Measurements from ENCODE around the gene SSH3.

DNA sequence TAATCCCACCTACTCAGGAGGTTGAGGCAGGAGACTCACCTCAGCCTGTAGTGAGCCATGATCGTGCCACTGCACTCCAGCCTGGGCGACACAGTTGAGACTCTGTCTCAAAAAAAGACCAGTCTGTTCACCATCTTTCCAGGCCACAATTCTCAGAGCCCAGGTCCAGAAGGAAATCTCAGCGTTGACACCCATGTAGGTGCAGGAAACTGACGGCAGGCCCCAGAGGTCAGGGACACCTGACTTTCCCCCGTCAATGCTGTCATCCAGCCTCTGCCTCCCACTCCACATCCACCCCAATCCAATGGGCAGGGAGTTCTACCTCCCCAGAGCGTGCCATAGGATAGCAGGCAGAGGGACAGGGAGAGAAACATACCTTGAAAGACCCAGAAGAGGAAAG is 42.9 kb upstream of the SSH3 start:
- TF ChIP-seq, protein P1, sequence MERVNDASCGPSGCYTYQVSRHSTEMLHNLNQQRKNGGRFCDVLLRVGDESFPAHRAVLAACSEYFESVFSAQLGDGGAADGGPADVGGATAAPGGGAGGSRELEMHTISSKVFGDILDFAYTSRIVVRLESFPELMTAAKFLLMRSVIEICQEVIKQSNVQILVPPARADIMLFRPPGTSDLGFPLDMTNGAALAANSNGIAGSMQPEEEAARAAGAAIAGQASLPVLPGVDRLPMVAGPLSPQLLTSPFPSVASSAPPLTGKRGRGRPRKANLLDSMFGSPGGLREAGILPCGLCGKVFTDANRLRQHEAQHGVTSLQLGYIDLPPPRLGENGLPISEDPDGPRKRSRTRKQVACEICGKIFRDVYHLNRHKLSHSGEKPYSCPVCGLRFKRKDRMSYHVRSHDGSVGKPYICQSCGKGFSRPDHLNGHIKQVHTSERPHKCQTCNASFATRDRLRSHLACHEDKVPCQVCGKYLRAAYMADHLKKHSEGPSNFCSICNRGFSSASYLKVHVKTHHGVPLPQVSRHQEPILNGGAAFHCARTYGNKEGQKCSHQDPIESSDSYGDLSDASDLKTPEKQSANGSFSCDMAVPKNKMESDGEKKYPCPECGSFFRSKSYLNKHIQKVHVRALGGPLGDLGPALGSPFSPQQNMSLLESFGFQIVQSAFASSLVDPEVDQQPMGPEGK (CRISPR knock-in tag; IDR thresholded peaks at IDR 0.05; ENCODE audit: borderline replicate concordance), result no peak
- no peak for TF ChIP-seq ESRRG (CRISPR knock-in tag; IDR thresholded peaks at IDR 0.05)
